Ascending aorta (tissue), 2 donors: Measurements from ENCODE around the gene C19orf44. TPM values are rescaled to one million over a fixed set of nuclear protein-coding genes. Genes with fewer than 3 reads are reported as not detected.
"Not testable (repeated sequence)": the region's sequence is repeated elsewhere in the genome, so short reads cannot be mapped to it uniquely, and the experiment has no call there.

Source experiments
- DNase-seq, 2 donors: peaks; one replicate each; pipeline ENCODE4 v3.0.0-alpha.2; 2019; ENCODE audit warnings: low spot score in 2 of 2
- H3K27ac ChIP-seq, 2 donors: fragments of 200-600 bp; sonication (generic); one replicate each; pipeline ENCODE4 v1.5.1; 2016 to 2017; ENCODE audit warnings: mild to moderate bottlenecking in 1 of 2
- H3K27me3 ChIP-seq: fragments of 200-600 bp; sonication (generic); one replicate; pipeline ENCODE4 v1.5.1; 2017
- H3K36me3 ChIP-seq, 2 donors: fragments of 200-600 bp; sonication (generic); one replicate each; pipeline ENCODE4 v1.5.1; 2016
- H3K4me1 ChIP-seq, 2 donors: fragments of 200-600 bp; sonication (generic); one replicate each; pipeline ENCODE4 v1.5.1; 2016 to 2017; ENCODE audit warnings: mild to moderate bottlenecking in 1 of 2
- H3K4me3 ChIP-seq, 2 donors: fragments of 200-600 bp; sonication (generic); one replicate each; pipeline ENCODE4 v1.5.1; 2016 to 2017; ENCODE audit warnings: mild to moderate bottlenecking in 1 of 2
- H3K9me3 ChIP-seq, 2 donors: fragments of 200-600 bp; sonication (generic); one replicate each; pipeline ENCODE4 v1.5.1; 2016
- intact Hi-C: fragments of 100-400 bp; cut with DNase I; formaldehyde crosslinking; loops from one replicate; pipeline ENCODE4 v1.15.1; 2023
- total RNA-seq: library from RNA; depleted of rRNA; stranded (reverse); fragments of >200 nt; gene quantifications from one replicate; pipeline ENCODE4 v1.1.0, GENCODE V29; 2016
- TF ChIP-seq, protein P1 (sequence below), 3 experiments: fragments of 200-600 bp in 2 of 3; fragments of 450-650 bp in 1 of 3; sonication (generic) in 2 of 3; IDR thresholded peaks; one replicate each; pipeline ENCODE4 v1.5.1; 2016 to 2019; ENCODE audit warnings: antibody characterized with exemption in 3 of 3, mild to moderate bottlenecking in 1 of 3, moderate library complexity in 1 of 3

Gene C19orf44
- total RNA-seq, 1 donor from 2014 or later: 5.1 TPM

DNA sequence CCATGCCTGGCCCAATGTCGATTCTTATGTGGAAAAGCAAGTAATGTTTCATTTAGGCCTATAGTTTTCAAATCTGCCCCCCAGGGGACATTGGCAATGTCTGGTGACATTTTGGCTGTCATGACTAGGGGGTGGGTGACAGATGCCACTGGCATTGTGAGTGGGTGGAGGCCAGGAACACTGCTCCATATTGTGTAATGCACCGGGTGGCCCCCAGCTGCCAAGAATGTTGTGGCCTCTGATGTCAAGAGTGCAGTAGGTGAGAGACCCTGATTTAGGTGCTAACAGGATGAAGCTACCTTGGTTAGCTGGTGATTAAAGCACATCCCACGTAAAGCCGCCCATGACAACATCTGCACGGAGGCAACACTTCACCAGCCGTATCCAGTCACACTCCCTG is 10.8 kb downstream of the C19orf44 start:
- DNase-seq: no peak
- H3K27ac ChIP-seq: no peak overlapping the region
- no peaks in the 10 kb centered on the region for H3K4me1 ChIP-seq
- peaks cover 29 to 55% of the 10 kb centered on the region in 2 donors for H3K36me3 ChIP-seq
- H3K27me3 ChIP-seq: no peaks in the 10 kb centered on the region
- no peak overlapping the region for H3K4me3 ChIP-seq
- intact Hi-C loops: no loop called here
- TF ChIP-seq, protein P1, sequence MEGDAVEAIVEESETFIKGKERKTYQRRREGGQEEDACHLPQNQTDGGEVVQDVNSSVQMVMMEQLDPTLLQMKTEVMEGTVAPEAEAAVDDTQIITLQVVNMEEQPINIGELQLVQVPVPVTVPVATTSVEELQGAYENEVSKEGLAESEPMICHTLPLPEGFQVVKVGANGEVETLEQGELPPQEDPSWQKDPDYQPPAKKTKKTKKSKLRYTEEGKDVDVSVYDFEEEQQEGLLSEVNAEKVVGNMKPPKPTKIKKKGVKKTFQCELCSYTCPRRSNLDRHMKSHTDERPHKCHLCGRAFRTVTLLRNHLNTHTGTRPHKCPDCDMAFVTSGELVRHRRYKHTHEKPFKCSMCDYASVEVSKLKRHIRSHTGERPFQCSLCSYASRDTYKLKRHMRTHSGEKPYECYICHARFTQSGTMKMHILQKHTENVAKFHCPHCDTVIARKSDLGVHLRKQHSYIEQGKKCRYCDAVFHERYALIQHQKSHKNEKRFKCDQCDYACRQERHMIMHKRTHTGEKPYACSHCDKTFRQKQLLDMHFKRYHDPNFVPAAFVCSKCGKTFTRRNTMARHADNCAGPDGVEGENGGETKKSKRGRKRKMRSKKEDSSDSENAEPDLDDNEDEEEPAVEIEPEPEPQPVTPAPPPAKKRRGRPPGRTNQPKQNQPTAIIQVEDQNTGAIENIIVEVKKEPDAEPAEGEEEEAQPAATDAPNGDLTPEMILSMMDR (IDR thresholded peaks at IDR 0.05): no peak
- H3K9me3 ChIP-seq: no peaks in the 10 kb centered on the region

DNA sequence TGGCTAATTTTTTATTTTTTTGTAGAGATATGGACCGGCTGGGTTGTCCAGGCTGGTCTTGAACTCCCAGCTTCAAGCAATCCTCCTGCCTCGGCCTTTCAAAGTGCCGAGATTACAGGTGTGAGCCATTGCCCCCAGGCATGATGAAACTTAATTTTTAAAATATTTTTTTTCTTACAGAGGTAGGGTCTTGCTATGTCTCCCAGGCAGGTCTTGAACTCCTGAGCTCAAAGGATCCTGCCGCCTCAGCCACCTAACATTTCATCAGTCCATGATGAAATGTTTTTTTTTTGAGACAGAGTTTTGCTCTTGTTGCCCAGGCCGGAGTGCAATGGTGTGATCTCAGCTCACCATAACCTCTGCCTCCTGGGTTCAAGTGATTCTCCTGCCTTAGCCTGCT is 12.4 kb downstream of the C19orf44 start:
- intact Hi-C loops: no loop called here
- Histone ChIP-seq H3K27ac (no peak overlapping the region), H3K36me3 (peaks cover 22 to 51% of the 10 kb centered on the region in 2 donors), H3K4me3 (no peak overlapping the region), H3K27me3 (no peaks in the 10 kb centered on the region), H3K9me3 (no peaks in the 10 kb centered on the region), H3K4me1 (no peaks in the 10 kb centered on the region)
- TF ChIP-seq, protein P1 (IDR thresholded peaks at IDR 0.05): no peak
- no peak for DNase-seq

DNA sequence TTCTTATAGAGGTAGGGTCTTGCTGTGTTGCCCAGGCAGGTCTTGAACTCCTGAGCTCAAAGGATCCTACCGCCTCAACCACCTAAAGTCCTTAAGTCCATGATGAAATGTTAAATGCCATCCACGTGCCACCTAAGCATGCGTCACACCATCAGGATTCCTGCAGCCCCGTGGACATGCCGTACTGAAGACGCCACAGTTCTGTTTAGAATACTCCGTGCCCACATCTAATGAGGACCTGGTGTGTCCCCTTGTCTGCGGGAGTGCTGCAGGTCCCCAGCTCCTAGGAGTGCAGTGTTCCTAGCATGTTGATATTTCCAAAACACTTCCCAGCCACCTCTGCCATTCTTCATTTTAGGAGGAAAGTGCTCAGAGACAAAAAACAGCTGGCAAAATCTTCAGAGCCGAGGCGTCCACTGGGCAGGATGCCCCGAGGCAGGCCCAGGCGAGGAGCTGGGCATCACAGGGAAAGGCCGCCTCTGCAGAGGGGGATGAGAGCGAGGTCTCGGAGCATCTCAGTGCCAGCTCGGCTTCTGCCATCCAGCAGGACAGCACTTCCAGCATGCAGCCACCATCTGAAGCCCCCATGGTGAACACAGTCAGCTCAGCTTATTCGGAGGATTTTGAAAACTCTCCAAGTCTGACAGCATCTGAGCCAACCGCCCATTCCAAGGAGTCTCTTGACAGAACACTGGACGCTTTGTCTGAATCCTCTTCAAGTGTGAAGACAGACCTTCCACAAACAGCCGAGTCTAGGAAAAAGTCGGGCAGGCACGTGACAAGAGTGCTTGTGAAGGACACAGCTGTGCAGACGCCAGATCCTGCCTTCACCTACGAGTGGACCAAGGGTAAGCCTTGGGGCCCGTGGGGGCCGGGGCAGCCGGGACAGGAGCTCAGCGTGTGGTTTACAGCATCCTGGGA is 13.2 kb downstream of the C19orf44 start:
- intact Hi-C loops: no loop called here
- DNase-seq: no peak
- Histone ChIP-seq H3K27ac (no peak overlapping the region), H3K4me1 (no peaks in the 10 kb centered on the region), H3K4me3 (no peak overlapping the region), H3K9me3 (no peaks in the 10 kb centered on the region), H3K36me3 (peaks cover 19 to 50% of the 10 kb centered on the region in 2 donors), H3K27me3 (no peaks in the 10 kb centered on the region)
- TF ChIP-seq, protein P1 (IDR thresholded peaks at IDR 0.05): no peak

DNA sequence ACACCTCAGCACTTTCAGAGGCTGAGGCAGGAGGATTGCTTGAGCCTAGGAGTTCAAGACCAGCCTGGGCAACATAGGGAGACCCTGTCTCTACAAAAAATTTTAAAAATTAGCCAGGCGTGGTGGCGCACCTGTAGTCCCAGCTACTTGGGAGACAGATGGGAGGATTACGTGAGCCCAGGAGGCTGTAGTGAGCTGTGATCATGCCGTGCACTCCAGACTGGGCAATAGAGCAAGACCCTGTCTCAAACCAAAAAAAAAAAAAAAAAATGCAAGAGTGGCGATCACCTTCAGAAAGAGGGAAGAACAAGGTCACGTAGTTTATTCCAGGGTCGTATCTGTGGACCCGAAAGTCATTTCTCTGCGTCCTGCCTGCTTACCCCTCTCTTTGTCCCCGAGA is 16.4 kb downstream of the C19orf44 start:
- H3K4me1 ChIP-seq, H3K9me3 ChIP-seq, H3K4me3 ChIP-seq, intact Hi-C loops, H3K27me3 ChIP-seq, DNase-seq, H3K27ac ChIP-seq: not testable (repeated sequence)
- H3K36me3 ChIP-seq: peaks cover 18 to 55% of the 10 kb centered on the region in 2 donors

DNA sequence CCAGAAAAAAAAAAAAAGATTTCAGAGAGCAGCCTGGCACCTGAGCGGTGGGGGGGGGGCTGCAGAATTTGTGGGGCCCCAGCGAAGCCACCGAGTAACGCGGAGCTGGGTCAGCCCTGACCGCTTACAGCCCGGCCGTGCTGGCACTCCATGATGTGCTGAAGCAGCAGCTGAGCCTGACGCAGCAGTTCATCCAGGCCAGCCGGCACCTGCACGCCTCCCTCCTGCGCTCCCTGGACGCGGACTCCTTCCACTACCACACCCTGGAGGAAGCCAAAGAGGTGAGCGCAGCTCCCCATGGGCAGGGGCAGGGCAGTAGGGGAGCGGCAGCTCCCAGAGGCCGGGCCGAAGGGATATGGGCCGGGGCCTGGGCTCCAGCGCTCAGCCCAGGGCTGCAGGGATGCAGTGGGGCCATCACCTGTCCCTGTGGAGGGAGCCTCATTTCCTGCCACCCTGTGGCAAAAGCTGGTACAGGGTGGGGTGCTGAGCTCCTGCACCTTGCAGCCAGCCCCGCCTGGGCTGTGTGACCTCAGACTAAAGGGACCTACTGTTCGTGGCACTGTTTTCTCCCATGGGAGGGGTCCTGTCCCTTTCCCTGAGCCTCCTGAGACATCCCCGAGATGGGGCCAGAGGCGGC is 18.3 kb downstream of the C19orf44 start:
- Histone ChIP-seq H3K4me3 (no peak overlapping the region), H3K27me3 (no peaks in the 10 kb centered on the region), H3K27ac (no peak overlapping the region), H3K9me3 (no peaks in the 10 kb centered on the region), H3K4me1 (no peaks in the 10 kb centered on the region), H3K36me3 (peaks cover 31 to 66% of the 10 kb centered on the region in 2 donors)
- TF ChIP-seq, protein P1 (IDR thresholded peaks at IDR 0.05): no peak
- DNase-seq: no peak
- intact Hi-C loops: no loop called here

DNA sequence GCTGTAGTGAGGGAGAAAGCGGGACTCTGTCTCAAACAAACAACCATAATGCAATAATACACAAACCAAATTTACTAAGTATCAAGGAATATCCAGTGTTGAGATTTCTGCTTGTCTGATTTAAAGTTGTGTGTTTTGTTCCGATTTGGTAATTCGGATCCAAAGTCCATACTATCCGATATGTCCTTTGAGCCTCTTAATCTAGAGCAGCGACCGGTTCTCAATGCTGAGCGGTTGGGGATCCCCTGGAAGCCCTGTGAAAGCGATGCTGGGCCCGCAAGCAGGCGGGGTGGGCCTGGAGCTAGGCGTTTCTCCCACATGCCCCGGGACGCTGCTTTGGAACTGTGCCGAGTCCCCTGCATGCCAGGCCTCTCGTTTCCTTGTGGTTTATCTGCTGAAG is 20.2 kb downstream of the C19orf44 start:
- intact Hi-C loops: no loop called here
- H3K27me3 ChIP-seq: no peaks in the 10 kb centered on the region
- peaks cover 41 to 71% of the 10 kb centered on the region in 2 donors for H3K36me3 ChIP-seq
- H3K27ac ChIP-seq: no peak overlapping the region
- no peaks in the 10 kb centered on the region for H3K9me3 ChIP-seq
- no peaks in the 10 kb centered on the region for H3K4me1 ChIP-seq
- H3K4me3 ChIP-seq: no peak overlapping the region
- TF ChIP-seq, protein P1 (IDR thresholded peaks at IDR 0.05): no peak
- DNase-seq: no peak
